T-helper 2 cell treated with Interferon-gamma antibody and Interleukin-4, amounts not matched to agents 100 ng/mL and 5 ng/mL, for 36 hours (primary cell): ENCODE measurements around the gene RSF1. TPM values are rescaled to one million over a fixed set of nuclear protein-coding genes. Genes with fewer than 3 reads are reported as not detected.

ENCODE experiments used
- intact Hi-C: fragments of 100-400 bp; cut with micrococcal nuclease; formaldehyde crosslinking; loops from one replicate; pipeline ENCODE4 v1.15.1; 2023
- total RNA-seq: library from RNA; stranded (reverse); gene quantifications from 2 replicates; pipeline ENCODE4 v1.2.3, GENCODE V29; 2022

Gene RSF1
- total RNA-seq, 1 donor from 2014 or later, result 47.1 TPM

DNA sequence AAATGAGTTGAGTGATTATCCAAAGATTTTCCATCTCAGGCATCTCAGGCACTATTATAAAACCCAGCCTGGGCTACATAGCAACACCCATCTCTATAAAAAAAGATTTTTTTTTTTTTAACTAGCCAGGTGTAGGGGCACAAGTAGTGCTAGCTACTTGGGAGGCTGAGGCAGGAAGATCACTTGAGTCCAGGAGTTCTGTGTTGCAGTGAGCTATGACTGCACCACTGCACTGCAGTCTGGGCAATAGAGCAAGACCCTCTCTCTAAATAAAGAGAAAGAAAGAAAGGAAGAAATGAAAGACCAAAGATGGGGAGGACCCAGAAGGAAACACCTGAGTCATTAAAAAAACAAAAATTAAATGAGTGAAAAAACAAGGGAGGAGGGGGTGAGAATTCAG lies 14.1 kb downstream of the RSF1 start:
- intact Hi-C loops, result no loop called here

DNA sequence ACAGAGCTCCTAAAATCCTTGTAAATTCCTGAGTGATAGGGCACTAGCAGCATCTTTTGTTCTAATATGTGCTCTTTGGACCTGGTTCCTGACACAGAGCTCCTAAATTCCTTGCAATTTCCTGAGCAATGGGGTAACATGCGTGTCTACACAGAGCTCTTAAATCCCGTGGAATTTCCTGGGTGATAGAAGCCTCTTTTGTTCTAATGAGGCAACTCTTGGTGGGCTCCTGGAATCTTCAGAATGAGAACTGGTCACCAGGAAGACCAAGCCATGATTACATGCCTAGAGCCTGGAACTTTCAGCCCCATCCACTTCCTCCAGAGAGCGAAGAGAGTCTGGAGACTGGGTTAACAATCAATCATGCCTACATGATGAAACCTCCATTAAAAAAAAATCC lies 19.0 kb downstream of the RSF1 start:
- intact Hi-C loops, result no loop called here

DNA sequence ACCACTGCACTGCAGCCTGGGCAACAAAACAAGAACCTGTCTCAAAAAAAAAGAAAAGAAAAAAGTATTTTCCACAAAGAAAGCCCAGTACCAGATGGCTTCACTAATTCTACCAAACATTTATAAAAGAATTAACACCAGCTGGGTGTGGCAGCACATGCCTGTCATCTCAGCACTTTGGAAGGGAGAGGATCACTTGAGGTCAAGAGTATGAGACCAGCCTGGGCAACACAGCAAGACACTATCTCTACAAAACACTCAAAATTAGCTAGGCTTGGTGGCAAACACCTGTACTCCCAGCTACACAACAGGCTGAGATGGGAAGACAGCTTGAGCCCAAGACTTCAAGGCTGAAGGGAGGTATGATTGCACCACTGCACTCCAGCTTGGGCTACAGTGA lies 20.1 kb downstream of the RSF1 start:
- intact Hi-C loops, result no loop called here

DNA sequence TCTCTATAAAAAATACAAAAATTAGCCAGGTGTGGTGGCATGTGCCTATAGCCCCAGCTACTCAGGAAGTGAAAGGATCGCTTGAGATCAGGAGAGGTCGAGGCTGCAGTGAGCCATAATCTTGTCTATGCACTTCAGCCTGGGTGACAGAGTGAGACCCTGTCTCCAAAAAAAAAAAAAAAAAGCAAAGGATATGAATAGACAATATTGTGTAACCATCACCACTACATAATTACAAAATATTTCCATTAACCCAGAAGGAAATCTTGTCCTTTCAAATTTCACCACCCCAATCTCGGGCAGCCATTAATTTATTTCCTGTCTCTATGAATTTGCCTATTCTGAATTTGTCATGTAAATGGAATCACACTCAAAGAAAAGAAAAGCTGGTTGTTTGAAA lies 21.2 kb downstream of the RSF1 start:
- intact Hi-C loops, result no loop called here

DNA sequence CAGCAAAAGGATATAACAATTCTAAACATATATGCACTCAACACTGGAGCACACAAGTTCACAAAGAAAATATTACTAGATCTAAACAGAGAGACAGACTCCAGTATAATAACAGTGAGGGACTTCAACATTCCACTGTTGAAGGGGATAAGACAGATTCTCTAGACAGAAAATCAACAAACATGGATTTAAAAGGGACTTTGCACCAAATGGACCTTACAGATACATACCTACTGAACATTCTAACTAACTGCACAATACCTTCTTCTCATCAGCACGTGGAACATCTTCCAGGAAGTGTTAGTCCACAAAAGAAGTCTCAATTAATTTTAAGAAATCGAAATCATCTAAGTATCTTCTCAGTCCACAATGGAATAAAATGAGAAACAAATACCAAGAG lies 26.6 kb downstream of the RSF1 start:
- intact Hi-C loops, result no loop called here

DNA sequence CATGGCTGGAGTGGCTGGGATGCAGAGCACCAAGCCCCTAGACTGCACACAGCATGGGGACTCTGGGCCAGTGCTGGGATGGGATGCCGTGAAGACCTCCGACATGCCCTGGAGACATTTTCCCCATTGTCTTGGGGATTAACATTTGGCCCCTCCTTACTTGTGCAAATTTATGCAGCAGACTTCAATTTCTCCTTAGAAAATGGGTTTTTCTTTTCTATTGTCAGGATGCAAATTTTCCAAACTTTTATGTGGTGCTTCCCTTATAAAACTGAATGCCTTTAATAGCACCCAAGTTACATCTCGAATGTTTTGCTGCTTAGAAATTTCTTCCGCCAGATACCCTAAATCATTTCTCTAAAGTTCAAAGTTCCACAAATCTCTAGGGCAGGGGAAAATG lies 29.2 kb downstream of the RSF1 start:
- intact Hi-C loops, result no loop called here

DNA sequence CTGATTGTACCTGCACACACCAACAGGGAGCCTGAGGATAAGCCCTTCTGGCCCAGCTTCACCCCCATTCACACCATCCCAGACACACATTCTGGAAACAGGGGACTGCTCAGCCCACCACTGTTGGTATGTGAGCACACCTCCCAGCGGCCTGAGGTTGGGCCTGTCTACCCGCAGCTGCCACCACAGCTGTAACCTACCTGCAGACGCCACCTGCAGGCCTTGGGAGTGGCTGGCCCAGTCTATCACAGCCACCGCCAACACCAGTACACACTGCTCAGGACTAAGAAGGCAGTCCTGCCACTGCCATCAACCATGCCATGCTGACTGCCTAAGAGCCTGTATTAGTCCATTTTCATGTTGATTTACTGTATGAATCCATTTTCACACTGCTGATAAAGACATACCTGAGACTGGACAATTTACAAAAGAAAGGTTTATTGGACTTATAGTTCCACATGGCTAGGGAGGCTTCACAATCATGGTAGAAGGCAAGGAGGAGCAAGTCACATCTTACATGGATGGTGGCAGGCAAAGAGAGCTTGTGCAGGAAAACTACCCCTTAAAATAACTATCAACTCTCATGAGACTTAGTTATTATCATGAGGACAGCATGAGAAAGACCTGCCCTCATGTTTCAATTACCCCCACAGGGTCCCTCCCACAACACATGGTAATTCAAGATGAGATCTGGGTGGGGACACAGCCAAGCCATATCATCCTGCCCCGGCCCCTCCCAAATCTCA lies 30.6 kb downstream of the RSF1 start:
- intact Hi-C loops, result no loop called here

DNA sequence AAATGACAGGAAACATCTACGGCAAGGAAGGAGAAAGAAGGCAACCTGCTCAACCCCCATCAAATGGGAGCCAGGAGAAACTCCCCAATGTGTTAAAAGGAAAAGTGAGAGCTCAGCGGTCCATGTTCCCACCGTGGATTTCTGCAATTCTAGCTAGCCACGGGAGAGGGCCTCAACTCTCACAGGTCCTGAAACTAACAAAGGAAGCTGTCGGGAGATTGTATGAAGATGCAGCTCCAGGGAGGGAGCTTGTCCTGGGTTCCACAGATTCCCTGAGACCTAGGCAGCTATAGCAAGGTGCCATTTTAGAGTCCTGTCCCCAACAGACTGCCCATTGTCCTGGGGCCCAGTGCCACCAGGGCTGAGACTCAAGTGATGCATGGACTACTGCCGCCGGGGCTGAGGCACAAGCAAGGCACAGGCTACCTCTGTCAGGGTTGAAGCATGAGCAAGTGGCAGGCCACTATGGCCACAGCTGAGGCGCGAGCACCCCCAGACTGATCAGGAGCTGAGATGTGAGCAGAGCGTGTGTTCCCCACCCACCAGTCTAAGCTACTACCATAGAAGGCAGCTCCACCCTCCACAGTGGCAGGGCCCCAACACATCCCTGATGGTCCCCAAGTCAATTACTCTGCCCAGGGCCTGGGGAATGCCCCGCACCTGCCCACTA lies 31.3 kb downstream of the RSF1 start:
- intact Hi-C loops, result no loop called here

DNA sequence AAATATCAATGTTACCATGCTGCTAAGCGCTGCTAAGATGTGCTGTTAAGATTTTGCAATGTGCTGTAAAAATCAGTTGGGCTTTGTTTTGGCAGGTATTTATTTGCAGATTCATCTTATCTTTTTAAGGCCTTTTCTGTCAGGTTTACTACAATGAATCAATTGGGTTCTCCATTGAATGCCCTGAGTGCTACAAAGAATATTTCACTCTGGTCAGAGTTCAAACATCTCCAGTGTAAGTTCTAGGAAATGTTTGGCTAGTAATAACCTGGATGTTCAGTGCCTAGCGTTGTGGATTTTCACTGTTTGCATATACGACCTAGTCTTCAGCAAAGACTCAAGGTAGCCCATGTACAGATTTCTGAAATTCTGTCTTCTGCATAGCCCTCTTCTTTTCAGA lies 36.0 kb downstream of the RSF1 start:
- intact Hi-C loops, result no loop called here

DNA sequence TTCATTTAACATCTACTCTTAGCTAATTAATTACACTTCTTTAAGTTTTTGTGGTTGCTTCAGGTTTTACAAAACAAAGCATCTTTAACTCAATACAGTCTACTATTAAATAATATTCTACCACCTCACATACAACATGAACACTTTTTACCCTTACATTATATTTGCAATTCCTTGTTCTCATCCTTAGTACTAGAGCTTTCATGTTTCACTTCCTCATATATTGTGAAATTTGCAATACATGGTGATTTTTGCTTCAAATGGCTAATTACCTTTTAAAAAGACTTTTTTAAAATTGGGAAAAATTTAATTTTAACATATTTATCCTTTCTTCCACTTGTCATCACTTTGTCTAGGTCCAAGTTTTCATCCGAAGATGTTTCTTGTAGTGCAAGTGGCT lies 37.5 kb downstream of the RSF1 start:
- intact Hi-C loops, result no loop called here

DNA sequence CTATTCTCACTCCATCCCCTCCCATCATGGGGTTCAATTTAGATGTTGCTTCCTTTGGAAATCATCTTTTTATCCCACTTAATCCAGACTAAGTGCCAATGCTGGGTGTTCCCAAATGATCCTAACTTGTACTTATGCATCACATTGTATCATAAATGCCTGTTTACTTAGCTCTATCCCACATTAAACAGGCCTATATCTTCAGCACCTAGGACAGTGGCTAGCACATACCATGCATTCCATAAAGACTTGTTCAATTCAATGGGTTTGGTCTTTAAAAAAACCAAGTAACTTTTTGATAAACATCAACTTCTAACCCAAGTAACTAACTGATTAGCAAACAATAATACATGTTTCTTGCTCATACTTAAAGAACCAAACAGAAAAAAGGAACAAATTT lies 40.6 kb downstream of the RSF1 start:
- intact Hi-C loops, result loop anchor here (5.0 kb wide), 1 partner anchor 37 kb away; no protein-coding TSS in a partner anchor

DNA sequence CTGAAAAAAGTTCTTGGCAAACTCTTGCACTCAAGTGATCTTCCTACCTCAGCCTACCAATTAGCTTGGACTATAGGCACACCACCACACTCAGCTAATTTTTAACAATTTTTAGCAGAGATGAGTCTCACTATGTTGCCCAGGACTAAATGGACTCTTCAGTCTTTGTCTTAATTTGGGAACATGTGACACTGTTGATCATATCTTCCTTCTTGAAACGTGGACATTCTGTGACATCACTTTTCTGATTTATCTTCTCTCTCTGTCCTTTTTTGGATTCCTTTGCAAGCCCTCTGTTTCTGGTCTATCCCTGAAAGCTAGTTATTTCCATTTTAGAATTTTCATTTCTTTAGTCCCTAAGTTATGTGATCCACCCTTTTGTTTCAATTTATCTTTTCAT lies 42.0 kb downstream of the RSF1 start:
- intact Hi-C loops, result loop anchor here (5.0 kb wide), 1 partner anchor 39 kb away; no protein-coding TSS in a partner anchor

DNA sequence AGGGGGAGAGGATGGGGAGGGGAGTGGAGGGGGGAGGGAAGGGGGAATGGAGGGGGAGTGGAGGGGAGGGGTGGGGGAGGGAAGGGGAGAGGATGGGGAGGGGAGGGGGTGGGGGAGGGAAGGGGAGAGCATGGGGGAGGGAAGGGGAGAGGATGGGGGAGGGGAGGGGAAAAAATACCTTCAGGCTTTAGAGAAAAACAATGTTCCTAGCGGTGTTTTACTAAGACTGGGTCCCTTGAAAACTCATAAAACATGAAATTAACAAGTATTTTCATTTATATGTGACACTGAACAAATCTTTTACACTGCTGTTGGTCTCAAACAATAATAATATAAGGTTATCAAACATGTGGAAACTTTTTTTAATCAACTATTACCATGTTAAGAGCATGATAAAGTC lies 42.4 kb downstream of the RSF1 start:
- intact Hi-C loops, result loop anchor here (5.0 kb wide), 1 partner anchor 39 kb away; no protein-coding TSS in a partner anchor

DNA sequence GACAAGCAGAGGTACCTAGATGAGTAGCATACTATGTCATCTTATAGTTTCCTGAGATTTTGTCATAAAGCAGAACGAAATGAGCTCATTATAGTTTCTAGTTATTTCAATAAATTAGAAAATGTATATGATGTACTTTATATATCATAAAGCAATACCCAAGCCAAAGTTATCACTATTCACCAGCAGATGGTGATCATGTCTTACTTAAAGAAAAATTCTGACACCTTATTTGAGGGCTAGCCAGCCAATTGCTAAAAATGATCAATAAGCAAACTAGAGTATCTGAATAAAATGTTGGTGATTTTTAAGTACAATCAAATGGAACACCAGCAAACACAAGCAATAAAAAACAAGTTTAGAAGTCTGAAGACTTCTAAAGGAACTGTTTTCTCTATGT lies 44.1 kb downstream of the RSF1 start:
- intact Hi-C loops, result loop anchor here (1.0 to 5.0 kb wide), 2 partner anchors 41 to 224 kb away; no protein-coding TSS in a partner anchor

DNA sequence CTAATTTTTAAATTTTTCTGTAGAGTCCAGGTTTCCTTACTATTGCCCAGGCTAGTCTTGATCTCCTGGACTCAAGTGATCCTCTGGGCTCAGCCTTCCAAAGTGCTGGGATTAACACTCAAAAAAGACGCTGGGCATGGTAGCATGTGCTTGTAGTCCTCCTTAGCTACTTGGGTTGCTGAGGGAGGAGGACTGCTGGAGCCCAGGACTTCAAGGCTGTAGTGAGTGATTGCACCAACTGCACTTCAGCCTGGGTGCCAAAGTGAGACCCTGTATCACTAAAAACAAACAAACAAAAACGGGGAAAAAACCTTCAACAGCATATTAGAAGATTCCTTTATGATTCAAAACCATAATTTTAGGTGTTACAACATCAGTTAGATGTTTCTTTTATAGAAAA lies 44.6 kb downstream of the RSF1 start:
- intact Hi-C loops, result loop anchor here (1.0 to 5.0 kb wide), 2 partner anchors 41 to 224 kb away; no protein-coding TSS in a partner anchor

DNA sequence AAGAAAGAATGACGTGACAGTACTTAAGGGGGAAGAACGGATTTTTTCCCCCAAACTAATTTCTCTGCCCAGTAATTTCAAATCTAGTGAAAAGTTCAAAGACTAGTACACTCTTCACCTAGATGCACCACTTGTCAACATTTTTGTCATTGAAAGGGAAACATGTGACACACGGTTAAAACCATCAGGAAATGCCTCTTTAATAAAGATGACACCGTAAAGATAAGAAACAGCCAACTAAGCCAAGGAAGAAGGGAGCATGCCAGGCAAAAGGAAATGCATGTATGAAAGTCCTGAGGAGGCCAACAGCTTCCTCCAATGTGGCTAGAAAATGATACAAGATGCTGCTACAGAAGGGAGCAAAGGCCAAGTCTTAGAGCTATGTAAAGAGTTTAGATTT lies 49.4 kb downstream of the RSF1 start:
- intact Hi-C loops, result no loop called here

DNA sequence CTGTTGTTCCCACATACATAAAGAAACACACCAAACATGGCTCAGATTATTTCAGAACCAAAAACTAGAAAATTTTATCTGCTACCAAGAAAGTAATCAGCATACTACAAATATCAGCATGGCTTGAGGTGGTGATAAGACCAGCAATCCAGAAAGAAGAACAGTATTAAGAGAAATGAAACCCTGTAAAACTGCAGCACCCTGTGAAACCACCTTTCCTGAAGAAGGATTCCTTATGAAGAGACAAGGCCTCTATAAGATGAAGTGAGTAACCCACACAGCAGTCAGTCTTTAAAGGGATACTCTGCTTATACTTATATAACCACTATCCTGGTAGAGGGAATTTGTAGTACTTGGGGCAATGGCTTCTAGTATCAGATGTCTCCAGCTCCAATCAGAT lies 49.9 kb downstream of the RSF1 start:
- intact Hi-C loops, result no loop called here

DNA sequence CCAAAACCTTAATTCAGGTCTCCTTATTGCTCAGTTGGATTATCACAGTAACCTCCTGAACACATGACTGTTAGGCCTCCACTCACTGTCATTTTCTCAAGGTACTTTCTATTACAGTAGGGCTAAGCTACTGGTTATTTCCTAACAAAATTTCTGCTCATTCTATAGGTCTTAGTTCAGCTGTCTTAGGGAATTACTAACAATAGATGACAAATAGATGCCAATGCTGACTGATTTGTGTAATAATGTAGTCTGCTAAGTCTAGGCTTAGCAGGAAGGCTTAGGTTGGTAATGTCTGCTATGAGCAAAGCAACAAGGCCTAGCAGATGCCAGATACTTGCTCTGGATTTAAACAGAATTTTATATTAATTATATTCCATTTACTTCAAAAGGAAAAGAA lies 58.1 kb downstream of the RSF1 start:
- intact Hi-C loops, result no loop called here

DNA sequence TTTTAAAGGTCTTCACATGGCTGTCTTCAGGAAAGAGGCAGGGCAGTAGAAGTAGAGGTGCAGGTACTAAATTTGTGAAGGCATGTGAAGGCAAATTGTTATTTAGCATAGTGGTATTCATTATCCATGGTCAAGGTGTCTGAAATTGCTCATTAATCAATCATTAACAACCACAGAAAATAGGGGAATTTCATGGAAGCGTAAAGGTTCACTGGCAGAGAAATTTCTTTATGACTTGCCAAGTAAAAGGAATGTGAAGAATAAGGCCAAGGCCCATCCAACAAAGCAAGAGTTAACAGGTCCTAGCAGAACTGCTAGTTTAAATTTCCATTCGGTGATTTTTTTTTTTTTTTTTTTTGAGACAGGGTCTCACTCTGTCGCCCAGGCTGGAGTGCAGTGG lies 59.0 kb downstream of the RSF1 start:
- intact Hi-C loops, result no loop called here

DNA sequence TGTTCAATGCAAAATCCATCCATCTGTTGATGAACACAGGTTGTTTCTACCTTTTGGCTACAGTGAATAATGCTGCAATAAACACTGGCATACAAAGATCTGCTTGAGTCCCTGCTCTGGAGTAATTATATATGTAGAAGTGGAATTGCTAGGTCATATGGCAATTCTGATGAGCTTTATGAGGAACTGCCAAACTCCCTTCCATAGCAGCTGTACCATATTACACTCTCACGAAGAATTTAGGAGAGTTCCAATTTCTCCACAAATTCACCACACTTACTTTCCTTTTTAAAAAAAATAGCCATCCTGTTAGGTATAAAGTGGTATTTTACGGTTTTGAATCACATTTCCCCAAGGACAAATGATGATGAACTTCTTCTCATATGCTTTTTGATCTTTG lies 62.2 kb downstream of the RSF1 start:
- intact Hi-C loops, result no loop called here

DNA sequence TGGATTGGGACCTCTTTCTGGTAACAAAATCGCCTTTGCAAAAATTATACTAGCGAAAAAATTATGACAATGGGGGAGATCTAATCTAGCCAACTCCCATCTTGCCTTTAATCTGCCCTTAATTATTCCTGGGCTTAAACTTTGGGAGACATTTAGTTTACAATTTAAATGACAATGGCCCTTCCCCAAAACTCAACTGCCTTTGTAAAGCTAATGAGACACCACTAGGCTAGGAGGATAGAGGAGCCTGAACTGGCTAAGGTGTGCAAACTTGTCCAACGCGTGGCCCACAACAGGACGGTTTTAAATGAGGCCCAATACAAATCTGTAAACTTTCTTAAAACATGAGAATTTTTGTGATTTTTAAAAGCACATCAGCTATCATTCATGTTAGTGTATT lies 67.3 kb downstream of the RSF1 start:
- intact Hi-C loops, result no loop called here

DNA sequence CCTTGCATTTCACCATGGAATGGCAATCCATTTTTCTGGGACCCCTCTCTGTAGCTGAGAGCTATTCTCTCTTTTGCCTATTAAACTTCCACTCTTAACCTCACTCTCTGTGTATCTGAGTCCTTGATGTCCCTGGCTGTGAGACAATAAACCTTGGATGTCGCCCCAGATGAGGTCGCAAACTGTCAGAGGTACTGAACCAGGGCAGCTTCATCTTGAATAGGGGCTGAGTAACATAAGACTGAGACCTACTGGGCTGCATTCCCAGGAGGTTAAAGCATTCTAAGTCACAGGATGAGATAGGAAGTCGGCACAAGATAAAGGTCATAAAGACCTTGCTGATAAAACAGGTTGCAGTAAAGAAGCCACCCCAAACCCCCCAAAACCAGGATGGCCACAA lies 68.0 kb downstream of the RSF1 start:
- intact Hi-C loops, result no loop called here
